ENCODE results near the gene FZD1.

DNA sequence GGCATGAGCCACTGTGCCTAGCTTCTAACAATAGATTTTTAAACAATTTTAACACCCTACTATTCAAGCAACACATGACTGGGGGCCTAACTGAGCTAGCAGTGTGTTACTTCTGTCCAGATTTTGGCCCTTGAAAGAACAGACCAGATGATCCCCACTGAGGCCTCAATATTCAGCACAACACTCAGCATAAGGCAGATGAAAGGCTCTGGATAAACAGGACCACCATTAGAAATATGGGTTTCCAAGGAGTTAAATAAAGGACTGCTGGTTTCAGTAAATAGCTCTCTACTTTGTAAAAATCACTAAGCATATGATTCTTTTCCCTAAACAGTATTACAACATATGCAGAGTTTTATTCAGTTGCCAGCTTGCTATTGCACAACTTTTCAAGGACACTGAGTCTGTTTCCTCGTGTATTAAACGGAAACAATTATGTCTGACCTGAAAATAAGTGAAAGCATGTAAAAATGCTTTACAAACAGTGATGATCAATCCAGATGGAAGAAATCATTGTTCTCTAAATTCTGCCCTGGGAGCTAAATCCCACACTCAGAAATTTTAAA is 23.8 kb upstream of the FZD1 start:
- TF ChIP-seq, protein P1, sequence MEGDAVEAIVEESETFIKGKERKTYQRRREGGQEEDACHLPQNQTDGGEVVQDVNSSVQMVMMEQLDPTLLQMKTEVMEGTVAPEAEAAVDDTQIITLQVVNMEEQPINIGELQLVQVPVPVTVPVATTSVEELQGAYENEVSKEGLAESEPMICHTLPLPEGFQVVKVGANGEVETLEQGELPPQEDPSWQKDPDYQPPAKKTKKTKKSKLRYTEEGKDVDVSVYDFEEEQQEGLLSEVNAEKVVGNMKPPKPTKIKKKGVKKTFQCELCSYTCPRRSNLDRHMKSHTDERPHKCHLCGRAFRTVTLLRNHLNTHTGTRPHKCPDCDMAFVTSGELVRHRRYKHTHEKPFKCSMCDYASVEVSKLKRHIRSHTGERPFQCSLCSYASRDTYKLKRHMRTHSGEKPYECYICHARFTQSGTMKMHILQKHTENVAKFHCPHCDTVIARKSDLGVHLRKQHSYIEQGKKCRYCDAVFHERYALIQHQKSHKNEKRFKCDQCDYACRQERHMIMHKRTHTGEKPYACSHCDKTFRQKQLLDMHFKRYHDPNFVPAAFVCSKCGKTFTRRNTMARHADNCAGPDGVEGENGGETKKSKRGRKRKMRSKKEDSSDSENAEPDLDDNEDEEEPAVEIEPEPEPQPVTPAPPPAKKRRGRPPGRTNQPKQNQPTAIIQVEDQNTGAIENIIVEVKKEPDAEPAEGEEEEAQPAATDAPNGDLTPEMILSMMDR (conservative IDR thresholded peaks at IDR 0.05; ENCODE audit: low read depth, low read length) = no peak
- TF ChIP-seq POLR2A (IDR thresholded peaks at IDR 0.05; ENCODE audit: low read depth, low read length) = no peak
- TF ChIP-seq MXI1 (IDR thresholded peaks at IDR 0.05; ENCODE audit: borderline replicate concordance, low read depth, low read length) = no peak
- no peak for TF ChIP-seq MAFK (IDR thresholded peaks at IDR 0.05; ENCODE audit: low read depth, low read length)
- TF ChIP-seq CEBPB (IDR thresholded peaks at IDR 0.05; ENCODE audit: low read depth, low read length) = peak; percentile 97
- TF ChIP-seq, protein P2, sequence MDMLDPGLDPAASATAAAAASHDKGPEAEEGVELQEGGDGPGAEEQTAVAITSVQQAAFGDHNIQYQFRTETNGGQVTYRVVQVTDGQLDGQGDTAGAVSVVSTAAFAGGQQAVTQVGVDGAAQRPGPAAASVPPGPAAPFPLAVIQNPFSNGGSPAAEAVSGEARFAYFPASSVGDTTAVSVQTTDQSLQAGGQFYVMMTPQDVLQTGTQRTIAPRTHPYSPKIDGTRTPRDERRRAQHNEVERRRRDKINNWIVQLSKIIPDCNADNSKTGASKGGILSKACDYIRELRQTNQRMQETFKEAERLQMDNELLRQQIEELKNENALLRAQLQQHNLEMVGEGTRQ (IDR thresholded peaks at IDR 0.05; ENCODE audit: low read depth, low read length) = no peak
- TF ChIP-seq BHLHE40 (IDR thresholded peaks at IDR 0.05; ENCODE audit: low read depth, low read length) = no peak
- TF ChIP-seq, protein P3, sequence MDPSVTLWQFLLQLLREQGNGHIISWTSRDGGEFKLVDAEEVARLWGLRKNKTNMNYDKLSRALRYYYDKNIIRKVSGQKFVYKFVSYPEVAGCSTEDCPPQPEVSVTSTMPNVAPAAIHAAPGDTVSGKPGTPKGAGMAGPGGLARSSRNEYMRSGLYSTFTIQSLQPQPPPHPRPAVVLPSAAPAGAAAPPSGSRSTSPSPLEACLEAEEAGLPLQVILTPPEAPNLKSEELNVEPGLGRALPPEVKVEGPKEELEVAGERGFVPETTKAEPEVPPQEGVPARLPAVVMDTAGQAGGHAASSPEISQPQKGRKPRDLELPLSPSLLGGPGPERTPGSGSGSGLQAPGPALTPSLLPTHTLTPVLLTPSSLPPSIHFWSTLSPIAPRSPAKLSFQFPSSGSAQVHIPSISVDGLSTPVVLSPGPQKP (IDR thresholded peaks at IDR 0.05; ENCODE audit: borderline replicate concordance, low read depth, low read length) = no peak
- no peak for TF ChIP-seq NFE2L2 (IDR thresholded peaks at IDR 0.05; ENCODE audit: low read depth, low read length)
- no peak for TF ChIP-seq RAD21 (IDR thresholded peaks at IDR 0.05; ENCODE audit: low read length)
- no peak for TF ChIP-seq FOS (IDR thresholded peaks at IDR 0.05; ENCODE audit: low read depth, low read length)
- TF ChIP-seq RCOR1 (IDR thresholded peaks at IDR 0.05; ENCODE audit: insufficient replicate concordance, low read length) = no peak
- TF ChIP-seq MAZ (IDR thresholded peaks at IDR 0.05; ENCODE audit: borderline replicate concordance, low read depth, low read length) = no peak
- no peak for TF ChIP-seq SMC3 (IDR thresholded peaks at IDR 0.05; ENCODE audit: low read depth, low read length)
